HG02981 (cell line): Measurements from ENCODE around the gene ASIC1.

Source experiments
- ATAC-seq: cut with Tn5 transposase; IDR thresholded peaks from one replicate; pipeline ENCODE4 v1.9.1; 2021; ENCODE audit warnings: mild to moderate bottlenecking, moderate library complexity; ENCODE audit not compliant: unreplicated experiment

The ASIC1 gene

GRCh38 chr12:50106907-50107306 is 49.5 kb downstream of the ASIC1 start:
- ATAC-seq: no peak

- no peak for ATAC-seq
These were observed 50.2 kb downstream of the ASIC1 start for GRCh38 chr12:50107416-50108268.

GRCh38 chr12:50109319-50109718 is 51.9 kb downstream of the ASIC1 start:
- ATAC-seq: no peak

GRCh38 chr12:50110127-50110761 is 52.8 kb downstream of the ASIC1 start:
- no peak for ATAC-seq

GRCh38 chr12:50110762-50111351 is 53.5 kb downstream of the ASIC1 start:
- no peak for ATAC-seq

GRCh38 chr12:50111395-50111692 is 53.9 kb downstream of the ASIC1 start:
- ATAC-seq: peak; percentile 1

GRCh38 chr12:50111693-50112455 is 54.5 kb downstream of the ASIC1 start, which contains the start of gene COX14:
Gene COX14, plus strand, starts transcription at chr12:50112236. Its CDS starts 7,808 bp downstream, at chr12:50120044.
- peak; percentile 77 for ATAC-seq

GRCh38 chr12:50112456-50113218 is 55.2 kb downstream of the ASIC1 start:
- no peak for ATAC-seq

- no peak for ATAC-seq
These were observed 59.7 kb downstream of the ASIC1 start for GRCh38 chr12:50117057-50117622.

- no peak for ATAC-seq
These were observed 62.0 kb downstream of the ASIC1 start for GRCh38 chr12:50119387-50119786.

GRCh38 chr12:50120521-50120920 is 63.1 kb downstream of the ASIC1 start:
- ATAC-seq: no peak

GRCh38 chr12:50120953-50121352 is 63.6 kb downstream of the ASIC1 start:
- no peak for ATAC-seq

GRCh38 chr12:50121641-50122040 is 64.2 kb downstream of the ASIC1 start:
- ATAC-seq: no peak

- ATAC-seq: no peak
These were observed 65.8 kb downstream of the ASIC1 start for GRCh38 chr12:50123203-50123602.

- ATAC-seq: no peak
These were observed 70.2 kb downstream of the ASIC1 start for GRCh38 chr12:50127546-50127945.

- ATAC-seq: no peak
These were observed 71.9 kb downstream of the ASIC1 start for GRCh38 chr12:50129290-50129689.

GRCh38 chr12:50132505-50133135 is 75.2 kb downstream of the ASIC1 start:
- ATAC-seq: no peak
